Activated CD4-positive, alpha-beta T cell treated with anti-CD3 and anti-CD28 coated beads, Interleukin-2, amount 10 ng/mL, durations not matched to agents 24 days and 14 days (primary cell): ENCODE results near the gene CRISPLD2. TPM values are rescaled to one million over a fixed set of nuclear protein-coding genes. Genes with fewer than 3 reads are reported as not detected.

Source experiments
- DNase-seq: peaks from one replicate; pipeline ENCODE4 v3.0.0; 2022
- H3K27ac Mint-ChIP-seq: one replicate; pipeline ENCODE4 v1.8.0; 2022; ENCODE audit warnings: mild to moderate bottlenecking, mixed read lengths
- H3K27me3 Mint-ChIP-seq: one replicate; pipeline ENCODE4 v1.8.0; 2022; ENCODE audit warnings: mixed read lengths
- H3K36me3 Mint-ChIP-seq: one replicate; pipeline ENCODE4 v1.8.0; 2022; ENCODE audit warnings: low read depth, mild to moderate bottlenecking, mixed read lengths
- H3K4me1 Mint-ChIP-seq: one replicate; pipeline ENCODE4 v1.8.0; 2021; ENCODE audit warnings: mixed read lengths
- H3K4me3 Mint-ChIP-seq: one replicate; pipeline ENCODE4 v1.8.0; 2022; ENCODE audit warnings: mild to moderate bottlenecking, moderate library complexity, mixed read lengths
- H3K9me3 Mint-ChIP-seq: one replicate; pipeline ENCODE4 v1.8.0; 2021; ENCODE audit warnings: mixed read lengths
- intact Hi-C: fragments of 100-400 bp; cut with micrococcal nuclease; formaldehyde crosslinking; loops from one replicate; pipeline ENCODE4 v1.15.1; 2023
- total RNA-seq: library from RNA; stranded (reverse); gene quantifications from 2 replicates; pipeline ENCODE4 v1.2.3, GENCODE V29; 2022

CRISPLD2 gene
- total RNA-seq, 1 donor from 2014 or later, result 0.19 TPM

DNA sequence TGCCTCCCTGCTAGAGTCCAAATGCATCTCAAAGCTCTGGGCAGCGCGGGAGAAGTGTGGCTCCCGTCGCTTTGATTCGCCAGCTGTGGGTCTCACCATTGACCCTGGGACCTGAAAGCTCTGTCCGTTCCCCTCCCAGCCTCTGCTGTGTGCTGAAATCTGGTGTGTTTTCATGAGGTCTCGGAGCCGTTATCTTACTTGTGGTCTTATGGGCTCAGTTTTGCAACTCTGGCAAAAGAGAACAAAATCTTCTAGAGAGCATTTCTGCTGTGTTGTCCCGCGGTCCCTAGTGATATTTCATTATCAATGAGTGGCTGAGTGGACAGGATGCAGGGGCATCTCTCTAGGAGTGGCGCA is 13.3 kb downstream of the CRISPLD2 start:
- H3K4me1 Mint-ChIP-seq, result no peaks in the 10 kb centered on the region
- H3K9me3 Mint-ChIP-seq, result no peaks in the 10 kb centered on the region
- H3K4me3 Mint-ChIP-seq, result no peak overlapping the region
- no peak overlapping the region for H3K27ac Mint-ChIP-seq
- intact Hi-C loops, result no loop called here
- peaks cover 6% of the 10 kb centered on the region for H3K27me3 Mint-ChIP-seq
- DNase-seq, result no peak
- H3K36me3 Mint-ChIP-seq, result no peaks in the 10 kb centered on the region

DNA sequence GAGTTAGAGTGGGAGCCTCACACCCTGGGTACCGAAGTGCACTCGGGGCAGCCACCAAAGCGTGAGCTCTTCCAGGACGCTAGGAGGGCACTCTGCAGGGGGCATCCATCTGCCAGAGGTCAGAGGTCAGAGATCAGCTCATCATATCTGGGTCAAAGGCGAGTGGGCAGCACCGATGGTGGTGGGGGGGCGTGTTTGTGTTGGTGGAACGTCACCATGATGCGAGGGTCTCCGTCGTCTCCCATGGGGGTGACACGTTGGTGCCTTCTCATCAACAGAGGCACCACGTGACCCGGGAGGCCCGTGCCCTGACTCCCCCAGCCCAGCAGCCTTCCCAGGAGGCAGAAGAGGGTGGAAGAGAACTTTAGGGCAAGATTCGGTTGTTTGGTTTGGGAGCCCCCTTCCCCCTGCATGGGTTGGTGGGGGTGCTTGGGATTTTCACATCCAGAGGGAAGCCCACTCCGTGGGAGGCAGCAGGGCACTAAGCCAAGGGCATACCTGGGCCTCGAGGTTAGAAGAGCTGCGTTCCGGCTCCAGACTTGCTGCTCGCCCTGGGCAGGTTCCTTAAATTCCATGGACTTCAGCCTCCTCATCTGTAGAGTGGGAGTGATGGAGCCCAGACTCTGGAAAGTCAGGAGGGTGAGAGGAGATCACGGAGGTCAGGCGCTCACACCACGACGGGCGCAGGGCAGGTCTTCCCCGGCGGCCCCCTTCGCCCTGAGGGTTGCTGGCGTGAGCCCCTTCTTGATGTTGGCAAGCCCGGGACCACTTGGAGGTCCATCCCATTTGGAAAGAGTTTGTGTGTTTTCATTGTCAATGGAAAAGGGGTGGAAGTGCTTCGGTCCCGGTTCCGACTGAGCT is 14.0 kb downstream of the CRISPLD2 start:
- H3K27ac Mint-ChIP-seq, result no peak overlapping the region
- intact Hi-C loops, result no loop called here
- peaks cover 4% of the 10 kb centered on the region for H3K27me3 Mint-ChIP-seq
- DNase-seq, result no peak
- H3K4me1 Mint-ChIP-seq, result no peaks in the 10 kb centered on the region
- no peaks in the 10 kb centered on the region for H3K36me3 Mint-ChIP-seq
- no peaks in the 10 kb centered on the region for H3K9me3 Mint-ChIP-seq
- H3K4me3 Mint-ChIP-seq, result no peak overlapping the region

DNA sequence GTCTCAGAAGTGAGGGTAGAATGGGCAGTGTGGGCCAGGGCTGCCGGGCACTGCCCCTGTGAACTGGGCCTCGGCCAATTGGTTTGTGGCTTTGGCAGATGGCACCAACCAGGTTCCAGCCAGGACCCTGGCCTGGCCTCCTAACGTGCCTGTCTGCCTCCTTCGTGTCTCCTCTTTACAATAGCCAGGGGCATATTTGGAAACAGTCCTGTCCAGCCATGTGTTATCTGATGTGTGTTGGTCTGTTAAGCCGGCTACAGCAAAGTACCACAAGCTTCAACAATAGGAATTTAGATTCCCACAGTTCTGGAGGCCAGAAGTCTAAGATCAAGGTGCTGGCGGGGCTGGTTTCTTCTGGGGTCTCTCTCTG is 14.6 kb downstream of the CRISPLD2 start:
- Mint-ChIP-seq H3K9me3 (no peaks in the 10 kb centered on the region), H3K4me1 (no peaks in the 10 kb centered on the region), H3K27ac (no peak overlapping the region), H3K27me3 (peaks cover 1% of the 10 kb centered on the region), H3K36me3 (no peaks in the 10 kb centered on the region), H3K4me3 (no peak overlapping the region)
- DNase-seq, result no peak
- intact Hi-C loops, result no loop called here

DNA sequence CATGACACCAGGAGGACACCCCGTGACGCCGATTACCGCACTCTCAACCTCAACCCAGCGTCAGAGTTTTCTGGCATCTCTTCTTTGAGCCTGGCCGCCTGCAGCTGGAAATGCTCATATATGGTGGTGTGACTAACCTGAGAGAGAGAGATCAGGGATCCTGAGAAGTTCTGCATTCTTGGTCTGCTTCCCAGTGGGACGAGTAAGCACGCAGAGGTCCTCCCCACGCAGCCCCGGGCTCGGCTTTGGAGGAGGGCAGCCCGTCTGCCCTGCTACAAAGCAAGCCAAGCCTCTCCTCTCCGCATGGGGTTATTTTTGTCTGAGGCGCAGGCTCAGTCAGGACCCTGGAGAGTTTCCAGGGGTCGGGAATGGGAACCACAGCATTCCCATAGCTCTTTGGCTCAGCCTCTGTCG is 16.5 kb downstream of the CRISPLD2 start:
- intact Hi-C loops, result no loop called here
- Mint-ChIP-seq H3K36me3 (no peaks in the 10 kb centered on the region), H3K4me1 (no peaks in the 10 kb centered on the region), H3K27ac (no peak overlapping the region), H3K9me3 (no peaks in the 10 kb centered on the region), H3K4me3 (no peak overlapping the region), H3K27me3 (peaks cover 8% of the 10 kb centered on the region)
- no peak for DNase-seq

DNA sequence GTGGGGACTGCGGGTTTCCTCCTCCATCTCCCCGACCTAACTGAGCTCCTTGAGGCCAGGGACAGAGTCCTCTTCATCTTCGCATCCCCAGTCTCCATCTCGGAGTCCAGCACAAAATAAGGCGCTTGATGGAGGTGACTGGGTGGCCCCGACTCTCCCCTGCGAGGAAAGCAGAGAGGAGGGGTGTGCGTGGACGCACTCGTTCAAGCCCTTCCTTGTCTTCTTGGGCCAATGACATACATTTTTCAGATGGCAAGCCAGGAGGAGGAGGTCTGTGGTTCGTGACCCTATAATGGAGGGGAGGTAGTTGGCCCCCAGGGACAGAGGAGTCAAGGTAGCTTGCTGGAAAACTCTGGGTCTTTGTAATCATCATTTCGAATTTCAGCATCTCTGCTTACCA is 17.2 kb downstream of the CRISPLD2 start:
- no peaks in the 10 kb centered on the region for H3K9me3 Mint-ChIP-seq
- intact Hi-C loops, result no loop called here
- no peak overlapping the region for H3K27ac Mint-ChIP-seq
- no peaks in the 10 kb centered on the region for H3K36me3 Mint-ChIP-seq
- no peak overlapping the region for H3K4me3 Mint-ChIP-seq
- no peak for DNase-seq
- peaks cover 14% of the 10 kb centered on the region for H3K27me3 Mint-ChIP-seq
- H3K4me1 Mint-ChIP-seq, result no peaks in the 10 kb centered on the region

DNA sequence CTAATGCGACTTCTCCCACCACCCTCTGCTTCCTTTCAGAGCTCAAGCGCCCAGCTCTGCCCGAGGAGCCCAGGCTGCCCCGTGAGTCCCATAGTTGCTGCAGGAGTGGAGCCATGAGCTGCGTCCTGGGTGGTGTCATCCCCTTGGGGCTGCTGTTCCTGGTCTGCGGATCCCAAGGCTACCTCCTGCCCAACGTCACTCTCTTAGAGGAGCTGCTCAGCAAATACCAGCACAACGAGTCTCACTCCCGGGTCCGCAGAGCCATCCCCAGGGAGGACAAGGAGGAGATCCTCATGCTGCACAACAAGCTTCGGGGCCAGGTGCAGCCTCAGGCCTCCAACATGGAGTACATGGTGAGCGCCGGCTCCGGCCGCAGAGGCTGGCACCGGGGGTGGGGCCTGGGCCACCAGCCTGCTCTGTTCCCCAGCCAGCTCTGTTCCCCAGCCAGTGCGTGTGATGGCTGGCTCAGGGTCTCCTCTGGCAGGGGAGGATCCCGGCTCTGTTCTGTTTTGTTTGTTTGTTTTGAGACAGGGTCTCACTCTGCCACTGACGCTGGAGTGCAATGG is 18.7 kb downstream of the CRISPLD2 start:
- H3K4me1 Mint-ChIP-seq, result no peaks in the 10 kb centered on the region
- H3K9me3 Mint-ChIP-seq, result no peaks in the 10 kb centered on the region
- H3K27ac Mint-ChIP-seq, result no peak overlapping the region
- DNase-seq, result no peak
- H3K27me3 Mint-ChIP-seq, result peaks cover 20% of the 10 kb centered on the region
- H3K36me3 Mint-ChIP-seq, result no peaks in the 10 kb centered on the region
- intact Hi-C loops, result no loop called here
- H3K4me3 Mint-ChIP-seq, result no peak overlapping the region

DNA sequence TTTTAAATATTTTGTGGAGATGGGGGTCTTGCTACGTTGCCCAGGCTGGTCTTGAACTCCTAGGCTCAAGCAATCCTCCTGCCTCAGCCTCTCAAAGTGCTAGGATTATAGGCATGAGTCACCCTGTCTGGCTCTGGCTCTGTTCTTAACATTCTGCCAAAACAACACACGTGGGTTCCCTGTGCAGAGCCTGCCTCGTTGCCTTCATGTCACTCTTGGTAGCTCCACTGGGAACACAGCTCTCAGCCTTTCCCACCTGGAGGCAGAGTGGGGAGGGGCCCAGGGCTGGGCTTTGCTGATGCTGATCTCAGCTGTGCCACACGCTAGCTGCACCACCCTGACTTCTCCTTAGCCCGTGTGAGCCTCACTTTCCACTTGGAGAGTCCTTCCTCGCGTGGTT is 19.3 kb downstream of the CRISPLD2 start:
- Mint-ChIP-seq H3K9me3 (no peaks in the 10 kb centered on the region), H3K27ac (no peak overlapping the region), H3K27me3 (peaks cover 20% of the 10 kb centered on the region), H3K4me3 (no peak overlapping the region), H3K4me1 (no peaks in the 10 kb centered on the region), H3K36me3 (no peaks in the 10 kb centered on the region)
- intact Hi-C loops, result no loop called here
- DNase-seq, result no peak

DNA sequence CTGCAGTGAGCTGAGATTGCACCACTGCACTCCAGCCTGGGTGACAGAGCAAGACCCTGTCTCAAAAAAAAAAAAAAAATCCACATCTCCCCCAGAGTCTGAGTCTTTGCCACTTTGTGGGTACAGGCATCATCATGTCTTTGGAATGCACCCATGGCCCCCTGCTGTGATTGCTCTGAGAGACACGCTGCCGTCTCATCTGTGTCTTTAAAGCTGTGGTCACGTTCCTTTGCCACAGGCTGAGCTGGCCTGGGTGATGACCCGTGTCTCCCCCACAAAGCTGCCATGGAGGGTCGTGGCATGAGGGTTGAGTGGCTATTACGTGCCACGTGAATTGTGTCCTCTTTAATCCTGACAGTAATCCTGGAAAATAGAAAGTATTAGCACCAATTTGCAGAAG is 20.2 kb downstream of the CRISPLD2 start:
- H3K9me3 Mint-ChIP-seq, result no peaks in the 10 kb centered on the region
- H3K4me1 Mint-ChIP-seq, result no peaks in the 10 kb centered on the region
- no peak overlapping the region for H3K4me3 Mint-ChIP-seq
- peaks cover 20% of the 10 kb centered on the region for H3K27me3 Mint-ChIP-seq
- intact Hi-C loops, result no loop called here
- no peak for DNase-seq
- no peaks in the 10 kb centered on the region for H3K36me3 Mint-ChIP-seq
- H3K27ac Mint-ChIP-seq, result no peak overlapping the region

DNA sequence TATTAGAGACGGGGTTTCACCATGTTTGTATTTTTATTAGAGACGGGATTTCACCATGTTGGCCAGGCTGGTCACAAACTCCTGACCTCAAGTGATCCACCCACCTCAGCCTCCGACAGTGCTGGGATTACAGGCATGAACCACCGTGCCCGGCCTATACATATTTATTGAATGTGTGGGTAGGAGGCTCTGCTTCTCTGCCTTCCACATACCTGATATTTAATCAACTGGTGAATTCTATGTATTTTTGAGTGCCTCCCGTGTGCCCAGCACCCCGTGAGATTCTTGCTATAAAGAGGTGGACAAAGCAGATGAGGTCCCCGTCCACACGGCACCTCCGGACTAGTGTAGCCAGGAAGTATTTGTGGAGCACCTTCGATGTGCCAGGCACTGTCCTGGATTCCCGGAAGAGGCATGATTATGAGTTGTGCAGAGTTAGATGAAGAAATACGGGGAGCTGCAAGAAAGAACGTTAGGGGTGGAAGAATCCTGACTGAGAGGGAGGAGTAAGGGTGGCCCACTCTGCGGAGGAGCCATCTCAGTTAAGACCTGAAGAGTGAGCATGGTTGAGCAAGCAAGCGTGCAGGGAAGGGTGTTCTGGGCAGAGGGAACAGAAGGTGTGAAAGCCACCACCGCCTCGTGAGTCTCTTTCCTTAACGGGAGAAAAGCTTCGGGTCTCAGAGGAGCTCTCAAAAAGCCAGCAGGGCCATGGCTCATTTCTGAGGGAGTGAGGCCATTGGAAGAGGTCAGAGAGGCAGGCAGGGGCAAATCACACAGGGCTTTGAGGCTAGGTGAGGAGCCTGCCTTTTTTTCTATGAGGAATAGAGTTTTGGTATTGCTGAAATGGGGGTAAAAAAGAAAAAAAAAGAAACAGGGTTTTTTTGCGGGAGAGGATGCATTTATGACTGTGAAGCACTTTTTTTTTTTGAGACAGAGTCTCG is 21.2 kb downstream of the CRISPLD2 start:
- H3K27ac Mint-ChIP-seq, result no peak overlapping the region
- H3K4me1 Mint-ChIP-seq, result no peaks in the 10 kb centered on the region
- H3K9me3 Mint-ChIP-seq, result no peaks in the 10 kb centered on the region
- peaks cover 20% of the 10 kb centered on the region for H3K27me3 Mint-ChIP-seq
- intact Hi-C loops, result no loop called here
- no peaks in the 10 kb centered on the region for H3K36me3 Mint-ChIP-seq
- no peak overlapping the region for H3K4me3 Mint-ChIP-seq
- no peak for DNase-seq

DNA sequence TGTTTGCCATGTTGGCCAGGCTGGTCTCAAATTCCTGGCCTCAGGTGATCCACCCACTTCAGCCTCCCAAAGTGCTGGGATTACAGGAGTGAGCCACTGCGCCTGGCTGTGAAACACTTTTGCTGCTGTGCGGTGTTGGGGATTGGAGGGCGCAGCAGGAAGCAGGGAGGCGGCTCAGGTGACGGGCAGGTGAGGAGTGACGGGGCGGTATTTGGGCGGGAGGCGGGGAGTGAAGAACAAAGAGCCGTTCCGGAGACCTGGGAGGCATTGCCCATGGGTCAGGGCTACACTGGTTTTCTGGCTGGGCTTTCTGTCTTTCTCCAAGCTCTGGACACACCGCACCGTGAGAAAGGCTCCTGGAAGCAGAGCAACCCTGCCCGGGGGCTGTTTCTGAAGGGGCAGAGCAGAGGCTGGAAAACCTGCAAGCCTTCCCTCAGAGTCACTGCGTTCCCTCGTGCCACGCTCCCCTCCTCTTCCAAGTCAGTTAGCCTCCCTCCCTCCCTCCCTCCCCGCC is 22.1 kb downstream of the CRISPLD2 start:
- H3K9me3 Mint-ChIP-seq, result no peaks in the 10 kb centered on the region
- H3K4me3 Mint-ChIP-seq, result no peak overlapping the region
- H3K4me1 Mint-ChIP-seq, result no peaks in the 10 kb centered on the region
- DNase-seq, result no peak
- peaks cover 20% of the 10 kb centered on the region for H3K27me3 Mint-ChIP-seq
- H3K27ac Mint-ChIP-seq, result no peak overlapping the region
- intact Hi-C loops, result no loop called here
- no peaks in the 10 kb centered on the region for H3K36me3 Mint-ChIP-seq

DNA sequence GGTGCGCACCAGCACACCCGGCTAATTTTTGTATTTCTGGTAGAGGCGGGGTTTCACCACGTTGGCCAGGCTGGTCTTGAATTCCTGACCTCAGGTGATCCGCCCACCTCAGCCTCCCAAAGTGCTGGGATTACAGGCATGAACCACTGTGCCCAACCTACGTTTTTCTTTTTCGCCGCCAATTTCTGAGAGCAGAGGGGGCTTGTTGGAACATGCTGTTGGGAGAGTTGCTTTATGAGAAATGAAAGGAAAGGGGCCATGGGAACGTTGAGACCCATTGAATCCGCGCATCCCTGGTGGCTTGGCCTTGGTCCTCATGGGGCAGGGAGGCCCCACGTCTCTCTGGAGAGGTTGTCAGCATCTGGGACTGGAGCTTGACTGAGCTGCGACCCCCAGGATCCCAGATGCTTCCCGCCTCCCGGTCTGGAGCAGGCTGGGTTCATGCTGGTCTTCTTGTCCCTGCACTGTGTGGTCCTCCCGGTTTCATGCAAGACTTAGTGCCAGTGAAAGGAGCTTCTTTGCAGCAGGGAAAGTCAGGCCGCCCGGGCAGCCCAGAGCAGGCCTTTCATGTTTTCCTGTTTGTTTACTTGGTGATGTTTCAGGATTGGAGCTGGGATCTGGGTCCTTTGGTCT is 22.8 kb downstream of the CRISPLD2 start:
- Mint-ChIP-seq H3K27me3 (peaks cover 20% of the 10 kb centered on the region), H3K4me3 (no peak overlapping the region), H3K27ac (no peak overlapping the region), H3K36me3 (no peaks in the 10 kb centered on the region), H3K9me3 (no peaks in the 10 kb centered on the region), H3K4me1 (no peaks in the 10 kb centered on the region)
- intact Hi-C loops, result no loop called here
- no peak for DNase-seq

DNA sequence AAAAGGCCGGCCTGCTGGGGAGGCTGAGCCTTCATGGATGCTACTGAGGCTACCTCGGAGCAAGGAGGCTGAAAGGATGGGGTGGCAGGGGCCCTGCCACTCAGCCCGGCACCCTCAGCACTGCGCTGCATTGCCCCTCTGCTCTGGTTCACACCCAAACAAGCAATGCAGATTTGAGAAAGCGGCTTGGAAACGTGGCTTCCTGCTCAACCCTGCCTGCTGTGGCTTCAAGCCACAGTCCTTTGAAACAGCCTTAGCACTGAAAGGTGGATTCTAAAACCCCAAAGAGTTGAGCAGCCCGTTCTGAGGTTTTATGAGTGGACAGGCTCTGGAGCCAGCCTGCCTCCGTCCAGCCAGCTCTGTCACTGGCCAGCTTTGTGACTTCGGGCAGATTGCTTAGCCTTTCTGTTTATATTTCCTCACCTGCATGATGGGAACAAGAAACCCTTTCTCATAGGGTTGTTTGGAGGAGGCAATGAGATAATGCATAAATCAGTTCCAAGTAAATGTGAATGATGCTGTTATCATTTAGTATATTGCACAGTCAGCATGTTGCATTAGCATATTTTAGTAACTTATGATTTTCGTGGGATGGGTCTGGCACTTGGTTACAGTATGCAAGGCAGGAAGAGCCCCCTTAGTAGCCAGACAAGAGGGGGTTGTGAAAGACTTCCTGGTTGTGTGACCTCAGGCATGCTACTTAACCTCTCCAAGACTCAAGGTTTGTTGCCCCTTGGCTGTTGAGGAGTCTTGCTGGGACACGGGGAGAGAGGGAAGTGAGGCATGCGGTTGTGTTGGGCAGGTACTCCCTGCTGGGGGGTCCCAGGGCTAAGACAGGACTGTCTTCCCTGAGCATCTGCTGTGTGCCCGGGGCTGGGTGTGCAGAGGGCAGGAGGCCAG is 23.6 kb downstream of the CRISPLD2 start:
- H3K36me3 Mint-ChIP-seq, result no peaks in the 10 kb centered on the region
- no peak overlapping the region for H3K4me3 Mint-ChIP-seq
- no peaks in the 10 kb centered on the region for H3K4me1 Mint-ChIP-seq
- intact Hi-C loops, result no loop called here
- no peaks in the 10 kb centered on the region for H3K9me3 Mint-ChIP-seq
- H3K27ac Mint-ChIP-seq, result no peak overlapping the region
- H3K27me3 Mint-ChIP-seq, result peaks cover 20% of the 10 kb centered on the region
- DNase-seq, result no peak

DNA sequence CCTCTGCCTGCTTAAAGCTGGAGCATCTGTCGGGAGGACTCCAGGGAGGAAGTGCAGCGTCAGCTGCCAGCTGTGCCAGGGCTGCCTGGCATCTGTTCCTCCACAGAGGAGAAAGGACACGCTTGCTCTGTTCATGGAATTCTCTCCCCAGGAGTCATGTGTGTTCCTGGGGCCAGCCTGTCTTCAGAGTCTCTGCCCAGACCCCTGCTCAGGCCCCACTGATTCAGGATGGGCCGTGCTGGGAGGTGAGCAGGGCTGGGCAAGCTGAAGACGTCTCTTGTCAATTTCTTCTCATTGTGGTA is 24.2 kb downstream of the CRISPLD2 start:
- intact Hi-C loops, result no loop called here
- no peaks in the 10 kb centered on the region for H3K36me3 Mint-ChIP-seq
- H3K4me1 Mint-ChIP-seq, result no peaks in the 10 kb centered on the region
- no peak for DNase-seq
- no peak overlapping the region for H3K4me3 Mint-ChIP-seq
- H3K27me3 Mint-ChIP-seq, result peaks cover 20% of the 10 kb centered on the region
- H3K27ac Mint-ChIP-seq, result no peak overlapping the region
- H3K9me3 Mint-ChIP-seq, result no peaks in the 10 kb centered on the region
